HL-60 (cell line): ENCODE results near the gene SMARCA4.

Experiments used
- DNase-seq, 2 experiments: peaks; one replicate each; pipeline ENCODE4 v3.0.0-alpha.2; 2010 to 2020; ENCODE audit warnings: low read depth in 1 of 2, low spot score in 1 of 2
- H3K27ac ChIP-seq: fragments of 250-450 bp; sonication (Bioruptor Pico); replicated peaks from 2 replicates; pipeline ENCODE4 v1.5.1; 2020; ENCODE audit warnings: mild to moderate bottlenecking, moderate library complexity
- H3K27me3 ChIP-seq: fragments of 250-450 bp; sonication (Bioruptor Pico); 2 replicates; pipeline ENCODE4 v1.5.1; 2021; ENCODE audit warnings: mild to moderate bottlenecking, moderate library complexity; ENCODE audit not compliant: insufficient read depth, poor library complexity, severe bottlenecking
- H3K4me3 ChIP-seq: replicated peaks from 2 replicates; pipeline ENCODE4 v1.5.1; 2011; ENCODE audit warnings: mild to moderate bottlenecking, control low read depth, low read length; ENCODE audit not compliant: insufficient read depth
- CTCF ChIP-seq: IDR thresholded peaks from one replicate; pipeline ENCODE4 v1.5.1; 2011; ENCODE audit warnings: low read length, control low read depth, inconsistent platforms; ENCODE audit not compliant: insufficient read depth
- GABPA ChIP-seq: IDR thresholded peaks from 2 replicates; pipeline ENCODE4 v1.6.1; 2012; ENCODE audit warnings: low read depth
- SPI1 ChIP-seq: IDR thresholded peaks from 2 replicates; pipeline ENCODE4 v1.6.1; 2012; ENCODE audit warnings: low read depth, mild to moderate bottlenecking, borderline replicate concordance

Gene SMARCA4

GRCh38 chr19:11111117-11111770 lies 150.4 kb downstream of the SMARCA4 start:
- Histone ChIP-seq H3K4me3 (no peak overlapping the region), H3K27ac (no peak overlapping the region), H3K27me3 (no peaks in the 10 kb centered on the region)
- DNase-seq = no peak
- TF ChIP-seq SPI1 = no peak

- Histone ChIP-seq H3K27me3 (no peaks in the 10 kb centered on the region), H3K27ac (no peak overlapping the region), H3K4me3 (no peak overlapping the region)
- TF ChIP-seq CTCF = no peak
- no peak for TF ChIP-seq SPI1
- TF ChIP-seq GABPA = no peak
- DNase-seq = no peak
Measured at GRCh38 chr19:11111771-11112144, 150.9 kb downstream of the SMARCA4 start.
